Aorta (tissue), 5 donors: ENCODE measurements around the gene TP53RK. TPM values are rescaled to one million over a fixed set of nuclear protein-coding genes. Genes with fewer than 3 reads are reported as not detected.

ENCODE experiments used
- ATAC-seq: fragments of 200-7000 bp; cut with Tn5 transposase; one replicate; pipeline ENCODE4 v1.9.1; 2022; ENCODE audit warnings: moderate library complexity; ENCODE audit not compliant: low FRiP score
- DNase-seq, 2 donors: peaks; one replicate each; pipeline ENCODE4 v3.0.0-alpha.2; 2020
- H3K27ac ChIP-seq, 2 donors: one replicate each; pipeline ENCODE4 v1.5.1; 2013; ENCODE audit warnings: low read length in 2 of 2, mild to moderate bottlenecking in 2 of 2, moderate library complexity in 2 of 2, control low read depth in 1 of 2, inconsistent platforms in 1 of 2, low read depth in 1 of 2
- H3K27me3 ChIP-seq, 2 donors: one replicate each; pipeline ENCODE4 v1.6.1; 2013; ENCODE audit warnings: control low read depth in 1 of 2, low read length in 1 of 2, mild to moderate bottlenecking in 1 of 2, moderate library complexity in 1 of 2; ENCODE audit not compliant: insufficient read depth in 2 of 2, control insufficient read depth in 1 of 2
- H3K36me3 ChIP-seq, 2 donors: one replicate each; pipeline ENCODE4 v1.6.1; 2013; ENCODE audit warnings: control low read depth in 1 of 2, low read length in 1 of 2, mild to moderate bottlenecking in 1 of 2; ENCODE audit not compliant: insufficient read depth in 2 of 2, control insufficient read depth in 1 of 2
- H3K4me1 ChIP-seq, 2 donors: one replicate each; pipeline ENCODE4 v1.6.1; 2013; ENCODE audit warnings: low read length in 2 of 2, control low read depth in 1 of 2, mild to moderate bottlenecking in 1 of 2, moderate library complexity in 1 of 2; ENCODE audit not compliant: insufficient read depth in 2 of 2, control insufficient read depth in 1 of 2
- H3K4me3 ChIP-seq, 2 donors: one replicate each; pipeline ENCODE4 v1.5.1; 2013; ENCODE audit warnings: low read length in 2 of 2, control low read depth in 1 of 2, mild to moderate bottlenecking in 1 of 2
- H3K9me3 ChIP-seq: one replicate; pipeline ENCODE4 v1.6.1; 2013; ENCODE audit warnings: mild to moderate bottlenecking, low read length; ENCODE audit not compliant: control insufficient read depth
- WGBS, 2 donors: extraction: QIAGEN DNeasy Blood & Tissue Kit; methylation state at CpG; one replicate each; pipeline ENCODE4 v1.1.7; 2013; 5-methylcytosine and 5-hydroxymethylcytosine counted together
- intact Hi-C, 2 donors: fragments of 100-400 bp; cut with DNase I; formaldehyde crosslinking; loops; one replicate each; pipeline versions ENCODE4 v1.14.2 to v1.15.0; 2022
- polyA plus RNA-seq, 2 donors: library from polyadenylated mRNA; stranded (reverse); fragments of 200-250 nt; gene quantifications; one replicate each; pipeline ENCODE4 v1.2.3, GENCODE V29; 2013
- total RNA-seq, 2 donors: library from RNA; stranded (reverse); fragmentation: NEBNext Ultra II Directional; extraction: Animal tissue kit (Norgen Biotek cat#: 25700); gene quantifications; one replicate each; pipeline ENCODE4 v1.2.1, GENCODE V29; 2021
- donor health status: healthy with polysubstance abuse.
- donor health status: Bipolar disorder and iron deficiency.
- donor health status: DM: no; HTN: no; CAD: no.
- donor health status: DM: no; HTN: no; CAD: no.
- donor health status: DM: yes; HTN: yes; CAD: no.

Gene TP53RK
- total and polyA plus RNA-seq, 4 donors, result 9.3 to 10.4 (median 9.4) TPM

- 0 to 1% methylated on average over 39 to 67 of the region's 67 CpGs for WGBS, 2 donors
- H3K27ac ChIP-seq, result peak within 1 kb of the TSS in 1 of 2 donors; percentile 4
- intact Hi-C loops, result no loop called here
- no peaks in the 10 kb centered on the region for H3K27me3 ChIP-seq
- H3K4me3 ChIP-seq, result peak within 1 kb of the TSS; percentile 51 to 81
- peak; percentile 82 to 91 for DNase-seq
- no peaks in the 10 kb centered on the region for H3K36me3 ChIP-seq
- ATAC-seq, result peak; percentile 88
- H3K4me1 ChIP-seq, result no peaks in the 10 kb centered on the region
- H3K9me3 ChIP-seq, result no peaks in the 10 kb centered on the region
These were observed 20.4 kb upstream of the TP53RK start, which contains the start of gene SLC2A10 for GRCh38 chr20:46709459-46710152. Gene SLC2A10 (plus strand): TSS chr20:46709649. CDS start chr20:46709737, 88 bp downstream.

- intact Hi-C loops, result no loop called here
- DNase-seq, result no peak
- H3K4me3 ChIP-seq, result peak overlapping the region; percentile 51 to 81
- no peaks in the 10 kb centered on the region for H3K27me3 ChIP-seq
- no peak overlapping the region for H3K27ac ChIP-seq
- no peaks in the 10 kb centered on the region for H3K9me3 ChIP-seq
- H3K4me1 ChIP-seq, result no peaks in the 10 kb centered on the region
- H3K36me3 ChIP-seq, result no peaks in the 10 kb centered on the region
- 63 to 78% methylated on average over 12 to 13 of the region's 13 CpGs for WGBS, 2 donors
- ATAC-seq, result no peak
These were observed 19.8 kb upstream of the TP53RK start for GRCh38 chr20:46709055-46709458.

- DNase-seq (no peak), ATAC-seq (no peak)
- Histone ChIP-seq H3K9me3 (no peaks in the 10 kb centered on the region), H3K4me1 (no peaks in the 10 kb centered on the region), H3K4me3 (no peak overlapping the region), H3K27me3 (no peaks in the 10 kb centered on the region), H3K36me3 (no peaks in the 10 kb centered on the region), H3K27ac (no peak overlapping the region)
- intact Hi-C loops, result no loop called here
- WGBS, 2 donors, result 67 to 68% methylated on average over 8 of the region's 8 CpGs
These were observed 19.1 kb upstream of the TP53RK start for GRCh38 chr20:46708172-46708860.

GRCh38 chr20:46706242-46706641 is 17.0 kb upstream of the TP53RK start:
- Histone ChIP-seq H3K4me3 (no peak overlapping the region), H3K36me3 (no peaks in the 10 kb centered on the region), H3K27ac (no peak overlapping the region), H3K27me3 (no peaks in the 10 kb centered on the region), H3K4me1 (no peaks in the 10 kb centered on the region), H3K9me3 (no peaks in the 10 kb centered on the region)
- ATAC-seq (no peak), DNase-seq (no peak)
- 95 to 97% methylated on average over 2 of the region's 2 CpGs for WGBS, 2 donors
- intact Hi-C loops, result no loop called here

GRCh38 chr20:46705378-46705729 is 16.1 kb upstream of the TP53RK start:
- intact Hi-C loops, result no loop called here
- ATAC-seq (peak; percentile 48), DNase-seq (no peak)
- Histone ChIP-seq H3K27me3 (no peaks in the 10 kb centered on the region), H3K4me3 (no peak overlapping the region), H3K27ac (no peak overlapping the region), H3K4me1 (no peaks in the 10 kb centered on the region), H3K9me3 (no peaks in the 10 kb centered on the region), H3K36me3 (no peaks in the 10 kb centered on the region)
- 54 to 63% methylated on average over 4 of the region's 4 CpGs for WGBS, 2 donors

GRCh38 chr20:46704714-46705377 is 15.6 kb upstream of the TP53RK start:
- Histone ChIP-seq H3K4me1 (no peaks in the 10 kb centered on the region), H3K36me3 (no peaks in the 10 kb centered on the region), H3K27me3 (no peaks in the 10 kb centered on the region), H3K4me3 (no peak overlapping the region), H3K27ac (no peak overlapping the region), H3K9me3 (no peaks in the 10 kb centered on the region)
- intact Hi-C loops, result no loop called here
- WGBS, 2 donors, result 60% methylated on average over 7 of the region's 7 CpGs
- ATAC-seq (no peak), DNase-seq (no peak)

GRCh38 chr20:46703435-46703834 is 14.2 kb upstream of the TP53RK start:
- 74 to 78% methylated on average over 3 of the region's 3 CpGs for WGBS, 2 donors
- H3K9me3 ChIP-seq, result peaks cover 4% of the 10 kb centered on the region
- no peak for ATAC-seq
- H3K4me3 ChIP-seq, result no peak overlapping the region
- H3K36me3 ChIP-seq, result no peaks in the 10 kb centered on the region
- no peaks in the 10 kb centered on the region for H3K4me1 ChIP-seq
- intact Hi-C loops, result no loop called here
- H3K27me3 ChIP-seq, result no peaks in the 10 kb centered on the region
- DNase-seq, result no peak
- H3K27ac ChIP-seq, result no peak overlapping the region

GRCh38 chr20:46702447-46703203 is 13.4 kb upstream of the TP53RK start:
- no peak overlapping the region for H3K4me3 ChIP-seq
- intact Hi-C loops, result no loop called here
- ATAC-seq (no peak), DNase-seq (no peak)
- no peaks in the 10 kb centered on the region for H3K4me1 ChIP-seq
- no peaks in the 10 kb centered on the region for H3K36me3 ChIP-seq
- H3K27ac ChIP-seq, result no peak overlapping the region
- 94% methylated on average over 8 of the region's 8 CpGs for WGBS, 2 donors
- peaks cover 4% of the 10 kb centered on the region for H3K9me3 ChIP-seq
- H3K27me3 ChIP-seq, result no peaks in the 10 kb centered on the region
